Stimulated activated CD4-positive, alpha-beta T cell treated with anti-CD3 and anti-CD28 coated beads, Interleukin-12 subunit alpha, Interleukin-12 subunit beta, amount 100 ng/mL, for 4 hours (primary cell): ENCODE data around the gene XPO6.
"Not testable (repeated sequence)": the region's sequence is repeated elsewhere in the genome, so short reads cannot be mapped to it uniquely, and the experiment has no call there.

Source experiments
- DNase-seq: peaks from one replicate; pipeline ENCODE4 v3.0.0-alpha.2; 2020

The XPO6 gene

DNA sequence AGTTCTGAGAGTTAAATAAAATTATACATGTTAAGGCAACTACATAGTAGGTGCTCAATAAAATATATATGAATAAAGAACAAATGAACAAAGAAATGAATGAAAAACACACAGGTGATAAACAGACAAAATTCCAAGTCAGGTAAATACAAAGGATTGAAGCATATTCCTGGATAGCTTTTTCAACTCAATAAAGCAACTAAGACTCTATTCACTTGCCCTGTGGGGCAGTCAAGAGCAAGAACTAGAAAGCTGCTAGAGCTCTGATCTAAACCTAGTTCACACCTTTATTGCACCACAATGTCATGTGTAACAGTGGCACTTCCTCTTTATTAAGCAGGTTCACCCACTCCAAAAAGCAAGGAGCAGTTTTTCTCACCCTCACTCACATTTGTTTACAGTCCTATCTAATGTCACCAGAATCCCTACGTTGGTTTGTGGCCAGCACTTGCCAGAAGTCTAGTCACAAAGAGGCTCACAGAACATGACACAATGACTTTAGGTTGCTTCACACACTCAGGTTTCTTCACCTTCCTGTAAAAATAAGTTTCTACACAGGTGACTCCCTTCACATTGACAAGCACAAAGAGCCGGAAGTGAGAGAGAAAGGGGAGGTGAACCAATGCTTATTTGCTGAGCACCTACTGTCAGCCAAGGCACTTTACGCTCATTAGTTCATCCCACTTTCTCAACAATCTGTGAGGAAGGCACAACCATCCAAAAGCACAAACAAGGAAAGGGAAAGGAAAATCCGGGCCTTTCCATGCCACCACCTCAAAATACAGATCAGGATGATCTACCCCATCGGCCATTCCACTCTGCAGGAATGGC lies 70.8 kb downstream of the XPO6 start:
- peak; percentile 9 for DNase-seq

DNA sequence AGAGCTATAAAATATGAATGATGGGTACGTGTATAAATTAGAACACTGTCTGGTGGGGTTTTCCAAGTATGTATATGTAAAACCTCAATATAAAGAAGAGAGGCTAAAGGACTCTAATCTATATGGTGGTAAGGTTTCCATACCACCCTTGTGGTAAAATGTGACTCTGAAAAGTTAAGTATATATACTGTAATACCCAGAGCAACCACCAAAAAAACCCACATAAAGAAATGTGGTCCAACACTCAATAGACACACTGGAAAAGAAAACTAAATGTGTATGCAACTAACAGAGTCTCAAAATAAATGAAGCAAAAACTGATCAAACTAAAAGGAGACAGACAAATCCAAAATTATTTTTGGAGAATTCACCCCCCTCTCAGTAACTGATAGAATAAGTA lies 72.2 kb downstream of the XPO6 start:
- no peak for DNase-seq

GRCh38 chr16:28136751-28137434 lies 74.9 kb downstream of the XPO6 start:
- DNase-seq = no peak

GRCh38 chr16:28133666-28134065 lies 78.1 kb downstream of the XPO6 start:
- no peak for DNase-seq

- no peak for DNase-seq
Observed at GRCh38 chr16:28131743-28132393, 79.9 kb downstream of the XPO6 start.

- DNase-seq = no peak
Observed at GRCh38 chr16:28131181-28131580, 80.6 kb downstream of the XPO6 start.

DNA sequence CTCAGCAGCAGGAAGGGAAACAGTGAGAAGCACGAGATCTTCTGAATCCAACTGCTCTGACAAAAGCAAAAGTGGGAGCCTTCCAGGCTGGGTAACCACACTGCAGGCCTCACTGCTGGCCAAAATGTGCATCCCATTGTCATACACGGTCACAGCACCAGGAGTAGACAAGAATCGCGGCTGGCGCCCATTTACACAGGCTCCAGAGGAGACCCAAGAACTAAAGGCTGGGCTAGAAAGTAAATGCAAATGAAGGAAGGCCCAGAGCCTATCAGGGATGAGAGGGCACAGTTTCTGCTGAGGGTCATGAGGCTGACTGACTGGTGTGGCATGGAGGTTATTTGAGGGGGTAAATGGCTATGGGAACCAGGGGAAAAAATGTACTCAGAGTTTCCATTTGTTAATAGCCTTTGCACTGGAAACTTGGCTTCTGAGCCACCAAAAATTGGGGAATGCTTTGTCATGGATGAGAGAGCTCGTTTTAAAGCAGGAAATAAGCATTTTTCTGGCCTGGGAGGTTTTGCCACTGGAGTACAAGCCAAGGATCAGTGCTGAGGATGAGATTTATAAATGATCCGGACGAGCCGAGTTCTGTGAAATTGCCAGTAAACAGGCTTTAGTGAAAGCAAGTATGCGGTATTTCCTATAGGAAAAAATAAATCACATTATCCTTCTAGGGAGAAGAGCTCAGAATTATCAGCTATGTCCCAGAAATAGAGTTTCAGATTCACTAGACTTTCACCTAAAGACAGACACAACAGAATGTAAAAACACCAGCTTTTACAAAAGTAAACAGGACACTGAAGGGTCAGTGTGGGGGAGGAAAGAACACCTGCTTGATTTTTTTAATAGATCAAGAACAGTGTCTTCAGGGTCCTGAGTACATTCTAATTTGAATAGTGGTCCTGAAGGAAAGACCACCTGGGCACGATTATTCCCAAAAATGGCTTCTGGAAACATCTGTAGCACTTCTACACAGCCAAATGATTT lies 81.4 kb downstream of the XPO6 start:
- no peak for DNase-seq

DNA sequence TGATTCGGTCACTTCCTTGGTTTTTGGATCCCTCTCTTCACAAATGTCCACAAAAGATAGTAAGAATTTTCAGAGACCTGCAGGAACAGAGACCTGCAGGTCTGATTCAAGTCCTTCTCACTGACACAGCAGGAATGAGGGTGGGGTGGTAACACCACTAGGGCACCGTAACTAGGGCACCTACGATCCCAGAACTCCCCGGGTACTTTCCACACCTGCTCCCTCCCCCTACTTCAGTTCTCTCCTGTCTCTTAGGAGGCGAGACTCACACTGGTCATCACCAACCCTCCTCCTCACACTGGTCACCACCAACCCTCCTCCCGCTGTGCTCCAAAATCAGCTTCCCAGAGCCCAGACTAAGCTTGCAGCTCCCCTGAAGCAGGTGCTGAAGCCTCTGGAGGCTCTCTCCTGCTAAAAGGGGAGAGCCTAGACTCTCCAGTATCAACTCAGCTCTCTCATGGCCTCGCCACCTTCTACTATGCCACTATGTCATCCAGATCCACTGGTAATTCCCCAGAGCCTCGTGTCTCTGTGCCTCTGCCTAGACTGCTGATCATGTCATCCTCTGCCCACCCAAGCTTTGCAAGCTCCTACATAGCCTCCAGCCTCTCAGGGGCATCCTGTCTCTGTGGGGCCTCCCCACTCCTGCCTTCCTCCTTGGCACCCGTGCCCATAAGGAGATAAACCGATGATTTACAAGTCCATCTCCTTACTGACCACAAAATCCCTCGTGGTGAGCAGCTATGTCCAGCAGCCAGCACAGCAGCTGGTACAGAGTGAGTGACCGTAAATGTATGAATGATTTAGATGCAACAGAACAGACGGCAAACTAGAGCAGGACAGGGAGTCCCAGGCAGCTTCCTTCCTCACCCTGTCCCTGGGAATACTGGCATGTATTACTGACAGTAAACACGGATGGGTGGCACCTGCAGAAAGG lies 84.8 kb downstream of the XPO6 start:
- DNase-seq = no peak

- DNase-seq = no peak
Observed at GRCh38 chr16:28125592-28125991, 86.2 kb downstream of the XPO6 start.

- no peak for DNase-seq
Observed at GRCh38 chr16:28121527-28121926, 90.2 kb downstream of the XPO6 start.

- DNase-seq = no peak
Observed at GRCh38 chr16:28120754-28121153, 91.0 kb downstream of the XPO6 start.

DNA sequence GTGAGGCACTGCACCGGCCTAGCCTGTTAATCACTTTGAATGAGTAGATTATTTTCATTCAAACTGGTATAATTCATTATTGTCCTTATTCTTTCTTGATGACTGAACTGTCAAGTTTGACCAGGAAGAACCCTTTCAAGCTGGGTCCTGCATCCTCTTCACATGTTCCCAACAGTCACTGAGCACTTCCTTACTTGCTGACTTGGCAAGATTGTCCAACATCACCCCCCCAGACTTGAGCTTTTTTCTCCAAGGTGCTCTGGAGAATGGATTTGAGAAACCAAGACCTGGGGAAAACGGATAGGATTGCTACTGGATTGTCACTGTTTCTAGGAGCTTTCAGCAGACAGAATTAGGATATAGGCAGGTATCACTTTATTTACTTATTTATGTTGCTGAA lies 93.1 kb downstream of the XPO6 start:
- no peak for DNase-seq

DNA sequence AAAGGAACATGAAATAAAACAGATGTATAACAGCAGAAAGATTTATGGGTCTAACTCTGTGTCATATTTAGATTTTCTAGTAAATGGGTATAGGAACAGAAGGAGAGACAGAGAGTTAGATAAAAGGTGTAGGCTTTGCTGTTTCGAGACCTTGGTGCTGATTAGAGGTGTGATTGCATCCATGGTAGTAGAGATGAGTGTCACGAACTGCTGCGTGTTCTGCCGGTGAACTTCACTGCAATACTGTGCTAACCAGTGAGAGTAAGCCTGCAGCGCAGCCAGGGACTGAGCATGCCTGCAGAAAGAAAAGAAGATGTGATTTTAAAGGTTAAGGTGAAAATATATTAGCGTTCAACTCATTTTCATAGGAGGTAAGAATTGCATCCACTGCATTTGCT lies 94.6 kb downstream of the XPO6 start:
- no peak for DNase-seq

DNA sequence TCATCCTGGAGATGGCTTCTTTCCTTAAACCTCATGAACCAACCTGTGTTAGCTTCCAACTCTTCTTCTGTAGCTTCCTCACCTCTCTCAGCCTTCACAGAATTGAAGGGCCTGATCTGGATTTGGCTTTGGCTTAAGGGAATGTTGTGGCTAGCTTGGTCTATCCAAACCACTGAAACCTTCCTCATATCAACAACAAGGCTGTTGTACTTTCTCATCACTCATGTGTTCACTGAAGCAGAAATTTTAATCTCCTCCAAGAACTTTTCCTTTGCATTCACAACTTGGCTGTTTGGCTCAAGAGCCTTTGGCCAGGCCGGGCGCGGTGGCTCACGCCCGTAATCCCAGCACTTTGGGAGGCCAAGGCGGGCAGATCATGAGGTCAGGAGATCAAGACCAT lies 95.9 kb downstream of the XPO6 start:
- not testable (repeated sequence) for DNase-seq

GRCh38 chr16:28112908-28113307 lies 98.9 kb downstream of the XPO6 start:
- no peak for DNase-seq

GRCh38 chr16:28110977-28111376 lies 100.8 kb downstream of the XPO6 start:
- no peak for DNase-seq

DNA sequence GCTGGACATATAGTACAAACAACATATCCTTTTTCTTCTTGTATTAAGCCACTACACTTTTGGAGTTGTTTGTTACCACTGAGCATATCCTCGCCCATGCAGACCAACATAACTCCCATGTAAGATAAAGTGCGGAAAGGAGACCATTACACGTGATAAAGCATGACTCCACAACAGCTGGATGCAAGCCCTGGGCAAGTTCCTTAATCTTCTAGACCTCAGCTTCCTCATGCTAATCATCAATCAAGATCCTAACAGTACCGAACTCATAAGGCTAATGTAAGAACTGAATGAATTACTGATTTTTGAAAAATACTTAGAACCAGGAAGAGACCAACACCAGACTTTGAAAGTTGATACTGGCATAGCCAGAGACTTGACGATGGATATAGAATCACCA lies 101.3 kb downstream of the XPO6 start:
- DNase-seq = no peak

GRCh38 chr16:28110074-28110473 lies 101.7 kb downstream of the XPO6 start:
- DNase-seq = no peak

DNA sequence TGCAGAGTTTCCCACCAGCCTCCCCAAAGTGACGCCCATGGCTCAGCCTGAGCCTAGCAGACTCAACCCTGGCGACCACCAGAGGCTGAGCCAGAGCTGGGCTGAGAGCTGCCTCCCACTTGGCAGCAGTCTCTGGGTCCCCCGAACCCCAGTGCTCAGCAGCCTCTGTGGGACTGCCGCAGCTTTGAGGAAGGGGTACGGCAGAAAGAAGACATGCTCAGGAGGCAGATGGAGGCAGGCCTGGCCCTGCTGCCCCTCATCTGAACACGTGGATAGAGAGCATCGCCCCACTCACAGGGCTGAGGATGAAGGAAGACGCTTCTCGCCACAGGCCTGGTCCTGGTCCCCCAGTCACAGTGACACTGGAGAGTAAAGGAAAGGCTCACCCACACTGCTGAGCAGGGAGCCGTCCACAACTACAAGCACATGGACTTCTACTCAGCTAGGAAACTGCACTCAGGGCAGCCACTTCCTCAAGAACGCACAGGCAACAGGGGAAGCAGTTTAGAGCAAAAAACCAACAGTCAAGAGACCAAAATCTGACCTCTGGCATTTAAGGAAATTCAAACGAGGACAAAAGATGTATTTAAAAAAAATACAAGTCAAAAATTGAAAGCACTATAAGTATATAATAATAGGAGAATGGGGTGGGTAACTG lies 103.0 kb downstream of the XPO6 start:
- no peak for DNase-seq

DNA sequence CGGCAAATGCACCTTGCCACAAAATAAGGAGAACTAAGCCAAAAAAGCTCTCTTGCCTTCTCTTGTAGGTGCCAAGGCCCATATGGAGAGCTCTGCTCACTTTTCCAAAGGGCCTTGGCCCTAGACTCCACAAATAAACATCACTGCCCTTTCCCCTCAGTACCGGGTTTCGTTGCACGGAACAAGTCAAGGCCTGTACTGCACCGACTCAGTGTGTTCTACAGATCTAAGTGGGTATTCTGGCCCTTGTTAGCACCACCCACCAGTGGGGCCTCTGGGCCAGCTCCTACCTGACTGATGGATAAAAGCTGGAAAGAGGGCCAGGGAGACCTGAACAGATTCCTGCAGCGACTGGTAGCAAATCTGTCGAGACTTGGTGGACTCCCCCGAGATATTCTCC lies 104.5 kb downstream of the XPO6 start:
- no peak for DNase-seq
